ENCODE results near the gene LPAR3. TPM values are rescaled to one million over a fixed set of nuclear protein-coding genes. Genes with fewer than 3 reads are reported as not detected.

LPAR3 gene
- total RNA-seq, 1 donor from 2014 or later = 2.4 TPM

GRCh38 chr1:84845357-84845756 lies 47.6 kb downstream of the LPAR3 start:
- no peak overlapping the region for H3K4me2 ChIP-seq
- H3K27ac Mint-ChIP-seq = no peak overlapping the region
- TF ChIP-seq EZH2phosphoT487 (IDR thresholded peaks at IDR 0.05) (no peak), EZH2 (IDR thresholded peaks at IDR 0.05) (no peak)
- H4K20me1 ChIP-seq (ENCODE audit: low read depth) = no peaks in the 10 kb centered on the region
- H3K4me3 Mint-ChIP-seq = no peak overlapping the region
- no peaks in the 10 kb centered on the region for H3F3A ChIP-seq (ENCODE audit: low read depth)
- no peaks in the 10 kb centered on the region for H3K36me3 Mint-ChIP-seq
- no peaks in the 10 kb centered on the region for H3K79me2 ChIP-seq (ENCODE audit: low read depth)
- no peaks in the 10 kb centered on the region for H3K4me1 ChIP-seq
- H3K4me3 ChIP-seq = no peak overlapping the region
- peaks cover 3% of the 10 kb centered on the region for H3K27me3 Mint-ChIP-seq (ENCODE audit: insufficient read depth, low read depth)
- H2AFZ ChIP-seq (replicated peaks) = no peak overlapping the region
- H3K9ac ChIP-seq = no peak overlapping the region
- no peaks in the 10 kb centered on the region for H3K27me3 ChIP-seq
- H3K9me3 Mint-ChIP-seq = no peaks in the 10 kb centered on the region
- H3K27ac ChIP-seq = no peak overlapping the region
- no peaks in the 10 kb centered on the region for H3K9me3 ChIP-seq (ENCODE audit: low read depth)
- no peaks in the 10 kb centered on the region for H3K36me3 ChIP-seq
- DNase-seq (ENCODE audit: low spot score) = no peak
- H3K4me1 Mint-ChIP-seq = peaks cover 12% of the 10 kb centered on the region

DNA sequence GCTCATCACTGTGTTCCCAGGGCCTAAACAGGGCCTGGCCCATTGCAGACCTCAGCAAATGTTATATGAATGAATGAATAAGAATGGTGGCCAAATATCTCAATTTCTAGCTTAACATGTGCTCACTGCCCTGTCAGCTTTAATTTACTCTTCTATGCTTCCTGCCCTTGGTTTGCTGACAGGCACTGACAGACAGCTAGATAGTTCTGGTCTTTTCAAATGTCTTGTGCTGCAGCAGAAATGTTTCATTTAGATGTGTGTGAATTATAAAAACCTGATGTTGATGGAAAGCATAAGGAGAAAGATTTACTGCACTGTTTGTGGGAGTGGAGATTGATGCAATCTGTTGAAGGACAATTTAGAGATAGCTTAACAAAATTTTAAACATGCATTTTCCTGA lies 48.9 kb downstream of the LPAR3 start:
- TF ChIP-seq EZH2phosphoT487 (IDR thresholded peaks at IDR 0.05) (no peak), CTCF (IDR thresholded peaks at IDR 0.05) (no peak), EZH2 (IDR thresholded peaks at IDR 0.05) (no peak)
- Mint-ChIP-seq H3K4me1 (peaks cover 12% of the 10 kb centered on the region), H3K27me3 (ENCODE audit: insufficient read depth, low read depth) (peaks cover 3% of the 10 kb centered on the region), H3K9me3 (no peaks in the 10 kb centered on the region), H3K36me3 (no peaks in the 10 kb centered on the region), H3K27ac (no peak overlapping the region), H3K4me3 (no peak overlapping the region)
- H3F3A ChIP-seq (ENCODE audit: low read depth) = no peaks in the 10 kb centered on the region
- H3K9ac ChIP-seq = no peak overlapping the region
- no peak overlapping the region for H3K4me2 ChIP-seq
- no peak overlapping the region for H2AFZ ChIP-seq (replicated peaks)
- H4K20me1 ChIP-seq (ENCODE audit: low read depth) = no peaks in the 10 kb centered on the region
- DNase-seq (ENCODE audit: low spot score) = no peak
- no peaks in the 10 kb centered on the region for H3K9me3 ChIP-seq (ENCODE audit: low read depth)
- no peaks in the 10 kb centered on the region for H3K36me3 ChIP-seq
- no peaks in the 10 kb centered on the region for H3K27me3 ChIP-seq
- H3K4me1 ChIP-seq = no peaks in the 10 kb centered on the region
- H3K4me3 ChIP-seq = no peak overlapping the region
- H3K79me2 ChIP-seq (ENCODE audit: low read depth) = no peaks in the 10 kb centered on the region
- H3K27ac ChIP-seq = no peak overlapping the region

DNA sequence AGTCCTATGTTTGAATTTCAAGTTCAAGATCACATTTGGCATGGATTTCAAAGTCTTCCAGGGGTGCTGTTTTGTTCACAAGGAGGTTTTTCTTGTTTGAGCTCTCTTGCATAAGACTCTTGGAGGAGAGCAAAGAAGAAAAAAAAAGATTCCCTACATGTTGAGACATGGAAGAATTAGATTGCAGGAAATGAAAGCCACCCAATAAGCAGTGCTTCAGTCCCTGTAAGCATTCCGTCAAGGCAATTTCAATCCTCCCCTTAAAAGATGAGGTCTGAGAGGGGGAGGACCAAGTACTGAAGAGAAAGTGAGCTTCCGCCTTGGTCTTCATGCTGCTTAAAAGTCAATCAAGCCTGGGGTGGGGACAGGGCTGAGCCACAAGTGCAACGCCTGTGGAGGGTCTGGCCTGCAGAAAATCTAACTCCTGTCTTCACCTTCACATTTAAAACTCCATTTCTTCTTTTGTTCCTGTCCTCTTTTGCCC lies 50.2 kb downstream of the LPAR3 start:
- TF ChIP-seq EZH2phosphoT487 (IDR thresholded peaks at IDR 0.05) (no peak), EZH2 (IDR thresholded peaks at IDR 0.05) (no peak), CTCF (IDR thresholded peaks at IDR 0.05) (no peak)
- Mint-ChIP-seq H3K27me3 (ENCODE audit: insufficient read depth, low read depth) (peaks cover 2% of the 10 kb centered on the region), H3K9me3 (no peaks in the 10 kb centered on the region), H3K4me3 (no peak overlapping the region), H3K4me1 (peaks cover 10% of the 10 kb centered on the region), H3K36me3 (no peaks in the 10 kb centered on the region), H3K27ac (no peak overlapping the region)
- DNase-seq (ENCODE audit: low spot score) = no peak
- Histone ChIP-seq H4K20me1 (ENCODE audit: low read depth) (no peaks in the 10 kb centered on the region), H3K4me2 (no peak overlapping the region), H3K9me3 (ENCODE audit: low read depth) (no peaks in the 10 kb centered on the region), H3K79me2 (ENCODE audit: low read depth) (no peaks in the 10 kb centered on the region), H3K9ac (no peak overlapping the region), H3K27me3 (no peaks in the 10 kb centered on the region), H3K4me1 (no peaks in the 10 kb centered on the region), H3K4me3 (no peak overlapping the region), H3K27ac (no peak overlapping the region), H3F3A (ENCODE audit: low read depth) (no peaks in the 10 kb centered on the region), H3K36me3 (no peaks in the 10 kb centered on the region), H2AFZ (replicated peaks) (no peak overlapping the region)

DNA sequence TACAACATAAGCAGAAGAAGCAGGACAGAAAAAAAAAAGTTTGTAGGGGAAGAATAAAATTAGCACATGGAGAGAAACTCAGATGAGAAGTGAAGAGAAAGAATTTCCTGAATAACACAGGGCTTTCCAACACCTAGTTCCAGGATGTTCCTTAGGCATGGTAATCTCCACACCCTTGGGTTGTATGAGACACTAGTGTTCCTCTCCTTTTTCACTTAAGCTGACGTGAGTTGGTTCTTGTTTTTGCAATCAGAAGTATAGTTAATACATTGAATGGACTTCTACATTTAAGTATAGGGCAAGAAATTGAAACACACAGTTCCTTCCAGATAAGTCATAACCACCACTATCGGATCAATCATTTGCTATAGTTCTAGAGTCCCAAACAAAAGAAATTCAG lies 51.0 kb downstream of the LPAR3 start:
- H3K4me3 ChIP-seq = no peak overlapping the region
- Mint-ChIP-seq H3K9me3 (no peaks in the 10 kb centered on the region), H3K4me3 (no peak overlapping the region), H3K36me3 (no peaks in the 10 kb centered on the region), H3K4me1 (peaks cover 5% of the 10 kb centered on the region), H3K27ac (no peak overlapping the region), H3K27me3 (ENCODE audit: insufficient read depth, low read depth) (no peaks in the 10 kb centered on the region)
- no peak for DNase-seq (ENCODE audit: low spot score)
- H3K4me2 ChIP-seq = no peak overlapping the region
- no peaks in the 10 kb centered on the region for H3K4me1 ChIP-seq
- no peaks in the 10 kb centered on the region for H3K79me2 ChIP-seq (ENCODE audit: low read depth)
- no peaks in the 10 kb centered on the region for H3F3A ChIP-seq (ENCODE audit: low read depth)
- H3K27me3 ChIP-seq = no peaks in the 10 kb centered on the region
- TF ChIP-seq EZH2phosphoT487 (IDR thresholded peaks at IDR 0.05) (no peak), EZH2 (IDR thresholded peaks at IDR 0.05) (no peak), CTCF (IDR thresholded peaks at IDR 0.05) (no peak)
- H2AFZ ChIP-seq (replicated peaks) = no peak overlapping the region
- no peaks in the 10 kb centered on the region for H4K20me1 ChIP-seq (ENCODE audit: low read depth)
- no peak overlapping the region for H3K27ac ChIP-seq
- H3K9ac ChIP-seq = no peak overlapping the region
- no peaks in the 10 kb centered on the region for H3K36me3 ChIP-seq
- no peaks in the 10 kb centered on the region for H3K9me3 ChIP-seq (ENCODE audit: low read depth)
